ENCODE results near the gene TSSK3. TPM values are rescaled to one million over a fixed set of nuclear protein-coding genes. Genes with fewer than 3 reads are reported as not detected.

TSSK3 gene
- total and polyA plus RNA-seq, 9 of the 15 experiments (the other 6 are each of a cell fraction or from before 2014, with no cell fraction given) = 0.27 to 2.8 (median 1.9) TPM

GRCh38 chr1:32393136-32393535 lies 30.8 kb downstream of the TSSK3 start (continued):
- TF ChIP-seq FOS (IDR thresholded peaks at IDR 0.05; ENCODE audit: extremely low read depth, insufficient read length) = no peak
- no peak for TF ChIP-seq CHD4 (IDR thresholded peaks at IDR 0.05; ENCODE audit: insufficient read depth, insufficient replicate concordance, low read depth, low read length, poor library complexity, severe bottlenecking)
- TF ChIP-seq CBX3 (IDR thresholded peaks at IDR 0.05; ENCODE audit: borderline replicate concordance in 1 of 2, low read length in 2 of 2) = no peak
- TF ChIP-seq YY1 (IDR thresholded peaks at IDR 0.05; ENCODE audit: borderline replicate concordance in 1 of 3, control insufficient read depth in 1 of 3, extremely low read depth in 1 of 3, insufficient read depth in 3 of 3, insufficient read length in 1 of 3, insufficient replicate concordance in 2 of 3, low read depth in 1 of 3, low read length in 2 of 3) = peak in 1 of 3 experiments; percentile 26
- peak; percentile 30; the same call in 1 of the 2 replicates for TF ChIP-seq ZNF436 (CRISPR knock-in tag; IDR thresholded peaks at IDR 0.05)
- no peak for TF ChIP-seq KAT2B (IDR thresholded peaks at IDR 0.05; ENCODE audit: low read depth, low read length)
- TF ChIP-seq NR2C2 (CRISPR knock-in tag; IDR thresholded peaks at IDR 0.05) = peak; percentile 37; the same call in 1 of the 2 replicates
- no peak for TF ChIP-seq NR2C2 (tag; IDR thresholded peaks at IDR 0.05)
- TF ChIP-seq STAT5B (CRISPR knock-in tag; IDR thresholded peaks at IDR 0.05) = no peak
- TF ChIP-seq ZNF165 (CRISPR knock-in tag; IDR thresholded peaks at IDR 0.05; ENCODE audit: borderline replicate concordance) = 0 out of 2 replicates have a peak, but pooled peaks have one; percentile 17
- TF ChIP-seq ZHX1 (conservative IDR thresholded peaks at IDR 0.05; ENCODE audit: low read length) = no peak
- TF ChIP-seq HNRNPH1 (optimal IDR thresholded peaks at IDR 0.05; ENCODE audit: low read depth, low read length) = no peak
- no peak for TF ChIP-seq KDM1A (IDR thresholded peaks at IDR 0.05)
- no peak for TF ChIP-seq ZNF740 (CRISPR knock-in tag; IDR thresholded peaks at IDR 0.05)
- no peak for TF ChIP-seq ZNF740 (tag; IDR thresholded peaks at IDR 0.05)
- TF ChIP-seq ZNF584 (CRISPR knock-in tag; IDR thresholded peaks at IDR 0.05; ENCODE audit: low read depth) = no peak
- TF ChIP-seq ZNF57 (CRISPR knock-in tag; IDR thresholded peaks at IDR 0.05) = no peak
- no peak for TF ChIP-seq POLR2A (conservative IDR thresholded peaks at IDR 0.05)
- TF ChIP-seq ZNF124 (CRISPR knock-in tag; IDR thresholded peaks at IDR 0.05) = no peak
- TF ChIP-seq ZBTB8A (IDR thresholded peaks at IDR 0.05; ENCODE audit: partially characterized antibody) = no peak
- TF ChIP-seq FOXM1 (IDR thresholded peaks at IDR 0.05; ENCODE audit: low read depth) = no peak
- no peak for TF ChIP-seq FOXM1 (CRISPR knock-in tag; IDR thresholded peaks at IDR 0.05; ENCODE audit: low read depth)
- 0 out of 2 replicates have a peak, but pooled peaks have one; percentile 35 for TF ChIP-seq MTF1 (CRISPR knock-in tag; IDR thresholded peaks at IDR 0.05; ENCODE audit: borderline replicate concordance)
- TF ChIP-seq KHSRP (IDR thresholded peaks at IDR 0.05) = no peak
- no peak for TF ChIP-seq ZNF140 (CRISPR knock-in tag; IDR thresholded peaks at IDR 0.05)
- no peak for TF ChIP-seq ZBTB7A (IDR thresholded peaks at IDR 0.05; ENCODE audit: borderline replicate concordance, control insufficient read depth, low read depth, low read length)
- TF ChIP-seq TEAD2 (tag; IDR thresholded peaks at IDR 0.05) = no peak
